H1 (cell line): ENCODE data around the gene SIRT7. TPM values are rescaled to one million over a fixed set of nuclear protein-coding genes. Genes with fewer than 3 reads are reported as not detected.
A peak's percentile ranks its signal among the peaks of the same experiment; 100 is the strongest.

ENCODE experiments used
- CTCF ChIA-PET: fragments of 300-600 bp; sonication (Branson Sonifier 250); formaldehyde crosslinking; loops from one replicate; lab custom pipeline; 2021; ENCODE audit not compliant: partially characterized antibody; lab: Charles Lee
- POLR2A ChIA-PET: fragments of 300-600 bp; sonication (Branson Sonifier 250); formaldehyde crosslinking; loops from one replicate; lab custom pipeline; 2021; ENCODE audit warnings: inconsistent platforms; ENCODE audit not compliant: partially characterized antibody; lab: Charles Lee
- DNase-seq, 2 experiments: peaks; one replicate each; pipeline versions ENCODE4 v3.0.0 to v3.0.0-alpha.2; 2010 to 2022; ENCODE audit warnings: low spot score in 2 of 2, low read depth in 1 of 2, mixed read lengths in 1 of 2
- FAIRE-seq: peaks from 2 replicates; lab custom pipeline; 2011; peaks lifted over from hg19 to GRCh38; lab: Jason Lieb, UNC
- H2AFZ ChIP-seq: 2 replicates; pipeline ENCODE4 v1.8.1; 2012; ENCODE audit warnings: low read length, inconsistent platforms
- H2AK5ac ChIP-seq: 2 replicates; pipeline ENCODE4 v1.6.1; 2013; ENCODE audit warnings: low read depth, low read length
- H2BK120ac ChIP-seq: replicated peaks from 2 replicates; pipeline ENCODE3; 2013; ENCODE audit warnings: low read depth, low read length, inconsistent platforms
- H2BK12ac ChIP-seq: 2 replicates; pipeline ENCODE4 v1.6.1; 2013; ENCODE audit warnings: low read depth, low read length
- H2BK15ac ChIP-seq: 2 replicates; pipeline ENCODE4 v1.6.1; 2013; ENCODE audit warnings: low read length
- H2BK20ac ChIP-seq: 2 replicates; pipeline ENCODE4 v1.6.1; 2013; ENCODE audit warnings: low read length
- H2BK5ac ChIP-seq: 2 replicates; pipeline ENCODE4 v1.6.1; 2013; ENCODE audit warnings: low read depth, low read length
- H3K14ac ChIP-seq: 2 replicates; pipeline ENCODE4 v1.6.1; 2013; ENCODE audit warnings: inconsistent platforms; ENCODE audit not compliant: insufficient read length
- H3K18ac ChIP-seq: 2 replicates; pipeline ENCODE4 v1.6.1; 2013; ENCODE audit warnings: low read length; ENCODE audit errors: extremely low read depth
- H3K23ac ChIP-seq: 2 replicates; pipeline ENCODE4 v1.6.1; 2013; ENCODE audit warnings: inconsistent platforms; ENCODE audit not compliant: insufficient read length
- H3K23me2 ChIP-seq: 2 replicates; pipeline ENCODE4 v1.6.1; 2013; ENCODE audit warnings: low read depth, low read length
- H3K27ac ChIP-seq: 2 replicates; pipeline ENCODE4 v1.6.1; 2011; ENCODE audit warnings: low read depth, low read length, inconsistent platforms
- H3K27me3 ChIP-seq, 4 experiments: replicated peaks in 1 of 4; 1 replicate in 1 of 4; 2 replicates in 3 of 4; pipeline versions ENCODE4 v1.6.1 to v1.8.1; 2011 to 2013; ENCODE audit warnings: low read length in 3 of 4, mild to moderate bottlenecking in 3 of 4, inconsistent platforms in 2 of 4, mixed read lengths in 2 of 4, moderate library complexity in 1 of 4; ENCODE audit not compliant: control insufficient read depth in 3 of 4, insufficient read depth in 3 of 4; ENCODE audit errors: extremely low read depth in 1 of 4
- H3K36me3 ChIP-seq, 4 experiments: 2 replicates each; pipeline versions ENCODE4 v1.6.1 to v1.8.1; 2011 to 2013; ENCODE audit warnings: mild to moderate bottlenecking in 4 of 4, low read length in 3 of 4, moderate library complexity in 2 of 4, control low read depth in 1 of 4, inconsistent platforms in 1 of 4; ENCODE audit not compliant: insufficient read depth in 4 of 4, control insufficient read depth in 2 of 4
- H3K4ac ChIP-seq: replicated peaks from 2 replicates; pipeline ENCODE3; 2013; ENCODE audit warnings: low read length, low read depth, mixed read lengths, inconsistent platforms; ENCODE audit not compliant: insufficient read length
- H3K4me1 ChIP-seq, 4 experiments: replicated peaks in 1 of 4; 1 replicate in 1 of 4; 2 replicates in 3 of 4; pipeline versions ENCODE4 v1.6.1 to v1.8.1; 2011 to 2013; ENCODE audit warnings: low read length in 3 of 4, inconsistent platforms in 2 of 4, mixed read lengths in 1 of 4; ENCODE audit not compliant: insufficient read depth in 4 of 4, control insufficient read depth in 3 of 4
- H3K4me2 ChIP-seq, 2 experiments: 2 replicates each; pipeline versions ENCODE4 v1.6.1 to v1.8.1; 2011 to 2013; ENCODE audit warnings: low read depth in 2 of 2, low read length in 2 of 2, control low read depth in 1 of 2, inconsistent platforms in 1 of 2, mild to moderate bottlenecking in 1 of 2; ENCODE audit not compliant: insufficient read depth in 1 of 2
- H3K4me3 ChIP-seq, 4 experiments: fragments of 200-600, 300-600 bp in 1 of 4; sonication (generic), shearing (Covaris generic), sonication (Bioruptor Twin) in 1 of 4; 2 replicates each; pipeline versions ENCODE4 v1.5.1 to v1.8.1; 2011 to 2016; ENCODE audit warnings: low read length in 4 of 4, low read depth in 3 of 4, control low read depth in 2 of 4, inconsistent platforms in 2 of 4, mild to moderate bottlenecking in 2 of 4, mixed read lengths in 1 of 4, moderate library complexity in 1 of 4; ENCODE audit not compliant: insufficient read depth in 2 of 4; ENCODE audit errors: extremely low read depth in 1 of 4
- H3K56ac ChIP-seq: replicated peaks from 2 replicates; pipeline ENCODE3; 2013; ENCODE audit warnings: low read depth, mild to moderate bottlenecking, mixed read lengths, low read length, inconsistent platforms; ENCODE audit not compliant: insufficient read length
- H3K79me1 ChIP-seq: 2 replicates; pipeline ENCODE4 v1.6.1; 2013; ENCODE audit warnings: low read depth, low read length, control low read depth
- H3K79me2 ChIP-seq, 2 experiments: 2 replicates each; pipeline versions ENCODE4 v1.6.1 to v1.8.1; 2012 to 2013; ENCODE audit warnings: low read length in 2 of 2, mild to moderate bottlenecking in 2 of 2, inconsistent platforms in 1 of 2; ENCODE audit not compliant: insufficient read depth in 2 of 2, control insufficient read depth in 1 of 2
- H3K9ac ChIP-seq, 4 experiments: replicated peaks in 1 of 4; 1 replicate in 1 of 4; 2 replicates in 3 of 4; pipeline versions ENCODE4 v1.6.1 to v1.8.1; 2011 to 2013; ENCODE audit warnings: low read depth in 3 of 4, low read length in 3 of 4, control low read depth in 2 of 4, mild to moderate bottlenecking in 2 of 4, moderate library complexity in 2 of 4, inconsistent platforms in 1 of 4; ENCODE audit errors: extremely low read depth in 1 of 4
- H3K9me3 ChIP-seq, 2 experiments: 2 replicates each; pipeline versions ENCODE4 v1.6.1 to v1.8.1; 2012 to 2013; ENCODE audit warnings: mild to moderate bottlenecking in 2 of 2, moderate library complexity in 2 of 2, control low read depth in 1 of 2, inconsistent platforms in 1 of 2, low read depth in 1 of 2, low read length in 1 of 2, mixed read lengths in 1 of 2; ENCODE audit not compliant: insufficient read depth in 2 of 2
- H4K20me1 ChIP-seq, 2 experiments: replicated peaks in 1 of 2; 2 replicates each; pipeline versions ENCODE3 to v1.8.1; 2011 to 2013; ENCODE audit warnings: inconsistent platforms in 2 of 2, low read length in 2 of 2, mild to moderate bottlenecking in 1 of 2; ENCODE audit not compliant: insufficient read depth in 2 of 2, control insufficient read depth in 1 of 2
- H4K5ac ChIP-seq: 2 replicates; pipeline ENCODE4 v1.6.1; 2013; ENCODE audit warnings: low read length, low read depth, mixed read lengths, inconsistent platforms; ENCODE audit not compliant: insufficient read length
- H4K8ac ChIP-seq: 2 replicates; pipeline ENCODE4 v1.8.0; 2013; ENCODE audit warnings: mild to moderate bottlenecking, moderate library complexity, low read length, inconsistent platforms; ENCODE audit not compliant: insufficient read depth; ENCODE audit errors: extremely low read depth
- H4K91ac ChIP-seq: replicated peaks from 2 replicates; pipeline ENCODE3; 2013; ENCODE audit warnings: low read length, mixed read lengths, inconsistent platforms; ENCODE audit not compliant: insufficient read length
- EGR1 ChIP-seq: IDR thresholded peaks from 2 replicates; pipeline ENCODE4 v1.6.1; 2011; ENCODE audit warnings: low read depth, low read length, borderline replicate concordance
- GABPA ChIP-seq: IDR thresholded peaks from 2 replicates; pipeline ENCODE4 v1.6.1; 2011; ENCODE audit warnings: mild to moderate bottlenecking, low read length, moderate library complexity, borderline replicate concordance; ENCODE audit not compliant: insufficient read depth
- GTF2F1 ChIP-seq: IDR thresholded peaks from 2 replicates; pipeline ENCODE4 v1.6.1; 2012; ENCODE audit warnings: low read depth, low read length, improper control_type of control experiment, borderline replicate concordance
- KDM4A ChIP-seq: IDR thresholded peaks from one replicate; pipeline ENCODE4 v1.7.1; 2012; ENCODE audit warnings: low read depth, mild to moderate bottlenecking, moderate library complexity, low read length, inconsistent platforms; ENCODE audit not compliant: severe bottlenecking
- PHF8 ChIP-seq: fragments of 200-600 bp; sonication (generic); conservative IDR thresholded peaks from 2 replicates; pipeline ENCODE4 v1.7.1; 2012; ENCODE audit warnings: low read depth, mild to moderate bottlenecking, inconsistent platforms, low read length, moderate library complexity
- POLR2A ChIP-seq, 2 experiments: IDR thresholded peaks; 1 replicate in 1 of 2; 2 replicates in 1 of 2; pipeline ENCODE4 v1.6.1; 2011; ENCODE audit warnings: low read depth in 2 of 2, low read length in 2 of 2, mild to moderate bottlenecking in 2 of 2; ENCODE audit errors: control extremely low read depth in 1 of 2
- SP2 ChIP-seq: IDR thresholded peaks from 2 replicates; pipeline ENCODE4 v1.6.1; 2012; ENCODE audit warnings: mild to moderate bottlenecking, low read length, inconsistent platforms
- TEAD4 ChIP-seq: IDR thresholded peaks from 2 replicates; pipeline ENCODE4 v1.6.1; 2012; ENCODE audit warnings: low read depth, low read length, inconsistent platforms, mixed read lengths
- WGBS, 2 experiments: shearing (Covaris generic) in 1 of 2; methylation state at CpG; one replicate each; pipeline versions ENCODE4 v1.1.6 to v1.1.7; 2013 to 2015; ENCODE audit warnings: low lambda C conversion rate in 2 of 2, mixed read lengths in 2 of 2, inconsistent platforms in 1 of 2, low coverage in 1 of 2, missing lambda C conversion rate in 1 of 2; ENCODE audit not compliant: insufficient replicate concordance in 2 of 2, insufficient coverage in 1 of 2, insufficient read length in 1 of 2; ENCODE audit errors: extremely low coverage in 1 of 2, missing lambda C conversion rate in 1 of 2; 5-methylcytosine and 5-hydroxymethylcytosine counted together
- polyA plus RNA-seq, 7 experiments: library from polyadenylated mRNA; depleted of rRNA in 3 of 7; stranded (reverse) in 5 of 7; unstranded in 2 of 7; fragments of >200 nt in 5 of 7; fragments of 200-250 nt in 2 of 7; gene quantifications; 1 replicate in 5 of 7; 2 replicates in 1 of 7; 4 replicates in 1 of 7; pipeline versions ENCODE4 v1.2.1 to v1.2.3, GENCODE V29; 2011 to 2013; ENCODE audit warnings: missing spikeins in 2 of 7, mixed read lengths in 2 of 7
- total RNA-seq: library from RNA; stranded (reverse); fragmentation: NEBNext Ultra II Directional; extraction: Animal tissue kit (Norgen Biotek cat#: 25700); gene quantifications from 2 replicates; pipeline ENCODE4 v1.2.1, GENCODE V29; 2021
- TF ChIP-seq, protein P1 (sequence below): IDR thresholded peaks from 2 replicates; pipeline ENCODE4 v1.6.1; 2012; ENCODE audit warnings: low read length, inconsistent platforms

Gene SIRT7
- total and polyA plus RNA-seq, 2 of the 8 experiments (the other 6 are each of a cell fraction or from before 2014, with no cell fraction given): 5.8 to 16.6 TPM

DNA sequence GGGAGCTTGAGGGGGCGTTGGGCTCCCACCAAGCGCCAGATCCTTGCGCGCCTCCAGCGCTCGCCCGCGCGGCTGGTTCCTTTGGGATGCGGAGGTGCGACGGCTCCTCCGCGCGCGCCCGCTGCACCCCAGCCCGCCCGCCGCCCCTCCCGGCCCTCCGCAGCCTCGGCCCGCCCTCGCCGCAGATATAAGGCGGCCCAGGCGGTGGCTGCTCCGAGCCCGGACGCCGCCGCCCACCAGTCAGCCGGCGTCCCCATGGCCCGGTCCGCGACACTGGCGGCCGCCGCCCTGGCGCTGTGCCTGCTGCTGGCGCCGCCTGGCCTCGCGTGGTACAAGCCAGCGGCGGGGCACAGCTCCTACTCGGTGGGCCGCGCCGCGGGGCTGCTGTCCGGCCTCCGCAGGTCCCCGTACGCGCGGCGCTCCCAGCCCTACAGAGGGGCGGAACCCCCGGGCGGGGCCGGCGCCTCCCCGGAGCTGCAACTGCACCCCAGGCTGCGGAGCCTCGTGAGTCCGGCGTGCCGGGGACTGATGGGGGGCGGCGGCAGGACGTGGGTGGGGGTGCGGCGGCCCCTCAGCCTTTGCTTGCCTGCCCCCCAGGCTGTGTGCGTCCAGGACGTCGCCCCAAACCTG is 15.8 kb downstream of the SIRT7 start, which contains the start of gene NPB:
Gene NPB (plus strand): TSS at position 216 of the 630 bp plus-strand sequence. CDS start 40 bp downstream, at position 256.
- peak in 1 of 2 experiments; percentile 75 for DNase-seq
- Histone ChIP-seq H4K8ac (peak within 1 kb of the TSS; percentile 64), H3K79me2 (no peaks in the 10 kb centered on the region), H2BK20ac (no peak within 1 kb of the TSS), H3K4me1 (peaks cover 0 to 8% (median 2%) of the 10 kb centered on the region in 4 experiments; a peak in 3 of 7 replicates), H4K20me1 (peaks cover 5 to 9% of the 10 kb centered on the region in 2 experiments), H2AFZ (no peak within 1 kb of the TSS), H2AK5ac (no peak within 1 kb of the TSS), H4K5ac (peak within 1 kb of the TSS; percentile 2), H3K27ac (no peak within 1 kb of the TSS), H3K4ac (peak within 1 kb of the TSS; percentile 78), H3K56ac (no peak within 1 kb of the TSS), H3K27me3 (peaks cover 0 to 22% (median 14%) of the 10 kb centered on the region in 4 experiments; a peak in 5 of 7 replicates), H3K79me1 (no peaks in the 10 kb centered on the region; the same call in 1 of the 2 replicates), H3K14ac (no peak within 1 kb of the TSS), H2BK12ac (no peak within 1 kb of the TSS), H4K91ac (peak within 1 kb of the TSS; percentile 17), H3K9ac (no peak within 1 kb of the TSS), H3K23me2 (peaks cover 6% of the 10 kb centered on the region; the same call in 1 of the 2 replicates), H3K36me3 (peaks cover 2 to 17% (median 9%) of the 10 kb centered on the region in 4 experiments; a peak in 6 of 8 replicates), H3K18ac (no peak within 1 kb of the TSS; the same call in none of the 2 replicates), H2BK15ac (peak within 1 kb of the TSS; percentile 18; the same call in 1 of the 2 replicates), H3K9me3 (no peaks in the 10 kb centered on the region), H3K4me3 (peak within 1 kb of the TSS; percentile 19 to 61 (median 44)), H2BK5ac (no peak within 1 kb of the TSS), H2BK120ac (no peak within 1 kb of the TSS), H3K23ac (no peak within 1 kb of the TSS), H3K4me2 (peak within 1 kb of the TSS; percentile 63 to 86)
- POLR2A ChIA-PET: interaction anchor here (1.1 to 4.0 kb wide), 11 partner anchors 8 to 33 kb away, joined by 3 to 29 read pairs (median 6); partner anchors contain the start of genes ALYREF, ANAPC11, MAFG and PCYT2
- no peak for FAIRE-seq
- WGBS, 2 experiments: 17% methylated on average over 3 of the region's 79 CpGs; no CpG with 5 or more reads in 1 of the 2 experiments
- CTCF ChIA-PET: interaction anchor here (2.7 kb wide), 1 partner anchor 32 kb away, joined by 10 read pairs; no protein-coding TSS in a partner anchor
- TF ChIP-seq POLR2A (IDR thresholded peaks at IDR 0.05; ENCODE audit: control extremely low read depth in 1 of 2, low read depth in 2 of 2, low read length in 2 of 2) (0 out of 3 replicates have a peak, but pooled peaks of 1 of the 2 experiments have one; percentile 26), GTF2F1 (no peak), KDM4A (peak; percentile 60), PHF8 (0 out of 2 replicates have a peak, but pooled peaks have one; percentile 9), GABPA (no peak; the same call in 1 of the 2 replicates), TEAD4 (no peak), SP2 (no peak), EGR1 (no peak)
- TF ChIP-seq, protein P1, sequence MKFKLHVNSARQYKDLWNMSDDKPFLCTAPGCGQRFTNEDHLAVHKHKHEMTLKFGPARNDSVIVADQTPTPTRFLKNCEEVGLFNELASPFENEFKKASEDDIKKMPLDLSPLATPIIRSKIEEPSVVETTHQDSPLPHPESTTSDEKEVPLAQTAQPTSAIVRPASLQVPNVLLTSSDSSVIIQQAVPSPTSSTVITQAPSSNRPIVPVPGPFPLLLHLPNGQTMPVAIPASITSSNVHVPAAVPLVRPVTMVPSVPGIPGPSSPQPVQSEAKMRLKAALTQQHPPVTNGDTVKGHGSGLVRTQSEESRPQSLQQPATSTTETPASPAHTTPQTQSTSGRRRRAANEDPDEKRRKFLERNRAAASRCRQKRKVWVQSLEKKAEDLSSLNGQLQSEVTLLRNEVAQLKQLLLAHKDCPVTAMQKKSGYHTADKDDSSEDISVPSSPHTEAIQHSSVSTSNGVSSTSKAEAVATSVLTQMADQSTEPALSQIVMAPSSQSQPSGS: no peak
